ENCODE measurements around the gene PRSS53.

Gene PRSS53

DNA sequence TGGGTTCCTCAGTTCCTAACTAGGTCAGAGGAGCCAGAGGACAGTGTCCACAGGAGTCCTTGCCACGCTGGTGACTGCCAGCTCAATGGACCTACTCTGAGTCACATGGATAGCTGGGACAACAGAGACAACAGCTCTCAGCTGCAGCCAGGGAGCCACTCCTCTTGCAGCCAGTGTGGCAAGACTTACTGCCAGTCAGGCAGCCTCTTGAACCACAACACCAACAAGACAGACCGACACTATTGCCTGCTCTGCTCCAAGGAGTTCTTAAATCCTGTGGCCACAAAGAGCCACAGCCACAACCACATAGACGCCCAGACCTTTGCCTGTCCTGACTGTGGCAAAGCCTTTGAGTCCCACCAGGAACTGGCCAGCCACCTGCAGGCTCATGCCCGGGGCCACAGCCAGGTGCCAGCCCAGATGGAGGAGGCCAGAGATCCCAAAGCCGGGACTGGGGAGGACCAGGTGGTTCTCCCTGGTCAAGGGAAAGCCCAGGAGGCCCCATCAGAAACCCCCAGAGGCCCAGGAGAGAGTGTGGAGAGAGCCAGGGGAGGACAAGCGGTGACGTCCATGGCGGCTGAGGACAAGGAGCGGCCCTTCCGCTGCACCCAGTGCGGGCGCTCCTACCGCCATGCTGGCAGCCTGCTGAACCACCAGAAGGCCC, 7.9 kb downstream of the PRSS53 start:
- Histone ChIP-seq H4K20me1 (ENCODE audit: low read depth, low read length) (no peaks in the 10 kb centered on the region), H3K9ac (ENCODE audit: low read length) (no peak overlapping the region), H3K79me2 (ENCODE audit: insufficient read depth, low read length) (peaks cover 12% of the 10 kb centered on the region), H3K27me3 (ENCODE audit: low read length) (no peaks in the 10 kb centered on the region), H3K4me2 (ENCODE audit: low read depth, low read length, poor library complexity, severe bottlenecking) (no peak overlapping the region), H3K9me3 (ENCODE audit: insufficient read depth, low read length) (no peaks in the 10 kb centered on the region), H3K27ac (ENCODE audit: low read depth, low read length) (no peak overlapping the region), H3K9me2 (replicated peaks; ENCODE audit: insufficient read depth, low read length) (no peaks in the 10 kb centered on the region), H3K36me3 (ENCODE audit: low read length) (no peaks in the 10 kb centered on the region), H2AFZ (ENCODE audit: low read depth, low read length, severe bottlenecking) (no peak overlapping the region), H3K4me3 (ENCODE audit: insufficient read depth, low read length, poor library complexity, severe bottlenecking) (no peak overlapping the region), H3F3A (ENCODE audit: insufficient read depth) (no peaks in the 10 kb centered on the region)
- TF ChIP-seq EZH2phosphoT487 (conservative IDR thresholded peaks at IDR 0.05; ENCODE audit: low read length) (no peak), CTCF (IDR thresholded peaks at IDR 0.05; ENCODE audit: insufficient read depth, low read length, poor library complexity, severe bottlenecking) (no peak)

DNA sequence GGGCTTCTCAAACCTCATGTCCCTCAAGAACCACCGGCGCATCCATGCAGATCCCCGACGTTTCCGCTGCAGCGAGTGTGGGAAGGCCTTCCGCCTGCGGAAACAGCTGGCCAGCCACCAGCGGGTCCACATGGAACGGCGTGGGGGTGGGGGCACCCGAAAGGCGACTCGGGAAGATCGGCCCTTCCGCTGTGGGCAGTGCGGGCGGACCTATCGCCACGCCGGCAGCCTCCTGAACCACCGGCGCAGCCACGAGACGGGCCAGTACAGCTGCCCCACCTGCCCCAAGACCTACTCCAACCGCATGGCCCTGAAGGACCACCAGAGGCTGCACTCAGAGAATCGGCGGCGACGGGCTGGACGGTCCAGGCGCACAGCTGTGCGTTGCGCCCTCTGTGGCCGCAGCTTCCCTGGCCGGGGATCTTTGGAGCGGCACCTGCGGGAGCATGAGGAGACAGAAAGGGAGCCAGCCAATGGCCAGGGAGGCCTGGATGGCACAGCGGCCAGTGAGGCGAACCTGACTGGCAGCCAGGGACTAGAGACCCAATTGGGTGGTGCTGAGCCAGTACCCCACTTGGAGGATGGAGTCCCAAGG, 8.6 kb downstream of the PRSS53 start:
- H3F3A ChIP-seq (ENCODE audit: insufficient read depth): no peaks in the 10 kb centered on the region
- H3K9ac ChIP-seq (ENCODE audit: low read length): no peak overlapping the region
- peaks cover 20% of the 10 kb centered on the region for H3K79me2 ChIP-seq (ENCODE audit: insufficient read depth, low read length)
- no peak overlapping the region for H2AFZ ChIP-seq (ENCODE audit: low read depth, low read length, severe bottlenecking)
- H3K9me3 ChIP-seq (ENCODE audit: insufficient read depth, low read length): no peaks in the 10 kb centered on the region
- H3K36me3 ChIP-seq (ENCODE audit: low read length): no peaks in the 10 kb centered on the region
- no peaks in the 10 kb centered on the region for H4K20me1 ChIP-seq (ENCODE audit: low read depth, low read length)
- H3K27ac ChIP-seq (ENCODE audit: low read depth, low read length): no peak overlapping the region
- TF ChIP-seq EZH2phosphoT487 (conservative IDR thresholded peaks at IDR 0.05; ENCODE audit: low read length): no peak
- TF ChIP-seq CTCF (IDR thresholded peaks at IDR 0.05; ENCODE audit: insufficient read depth, low read length, poor library complexity, severe bottlenecking): no peak
- H3K27me3 ChIP-seq (ENCODE audit: low read length): no peaks in the 10 kb centered on the region
- no peak overlapping the region for H3K4me2 ChIP-seq (ENCODE audit: low read depth, low read length, poor library complexity, severe bottlenecking)
- no peaks in the 10 kb centered on the region for H3K9me2 ChIP-seq (replicated peaks; ENCODE audit: insufficient read depth, low read length)
- no peak overlapping the region for H3K4me3 ChIP-seq (ENCODE audit: insufficient read depth, low read length, poor library complexity, severe bottlenecking)

GRCh38 chr16:31079342-31079944, 9.3 kb downstream of the PRSS53 start:
- H3K9ac ChIP-seq (ENCODE audit: low read length): no peak overlapping the region
- TF ChIP-seq EZH2phosphoT487 (conservative IDR thresholded peaks at IDR 0.05; ENCODE audit: low read length) (no peak), CTCF (IDR thresholded peaks at IDR 0.05; ENCODE audit: insufficient read depth, low read length, poor library complexity, severe bottlenecking) (no peak)
- no peaks in the 10 kb centered on the region for H4K20me1 ChIP-seq (ENCODE audit: low read depth, low read length)
- no peaks in the 10 kb centered on the region for H3K9me2 ChIP-seq (replicated peaks; ENCODE audit: insufficient read depth, low read length)
- H3K9me3 ChIP-seq (ENCODE audit: insufficient read depth, low read length): no peaks in the 10 kb centered on the region
- no peak overlapping the region for H2AFZ ChIP-seq (ENCODE audit: low read depth, low read length, severe bottlenecking)
- H3K4me3 ChIP-seq (ENCODE audit: insufficient read depth, low read length, poor library complexity, severe bottlenecking): no peak overlapping the region
- H3K4me2 ChIP-seq (ENCODE audit: low read depth, low read length, poor library complexity, severe bottlenecking): no peak overlapping the region
- H3K27ac ChIP-seq (ENCODE audit: low read depth, low read length): no peak overlapping the region
- H3K79me2 ChIP-seq (ENCODE audit: insufficient read depth, low read length): peaks cover 27% of the 10 kb centered on the region
- H3K27me3 ChIP-seq (ENCODE audit: low read length): no peaks in the 10 kb centered on the region
- no peaks in the 10 kb centered on the region for H3K36me3 ChIP-seq (ENCODE audit: low read length)
- no peaks in the 10 kb centered on the region for H3F3A ChIP-seq (ENCODE audit: insufficient read depth)
